Measurements from ENCODE around the gene BAZ2B. TPM values are rescaled to one million over a fixed set of nuclear protein-coding genes. Genes with fewer than 3 reads are reported as not detected.

Gene BAZ2B
- total RNA-seq, 1 experiment from 2014 or later, result 54.9 TPM

DNA sequence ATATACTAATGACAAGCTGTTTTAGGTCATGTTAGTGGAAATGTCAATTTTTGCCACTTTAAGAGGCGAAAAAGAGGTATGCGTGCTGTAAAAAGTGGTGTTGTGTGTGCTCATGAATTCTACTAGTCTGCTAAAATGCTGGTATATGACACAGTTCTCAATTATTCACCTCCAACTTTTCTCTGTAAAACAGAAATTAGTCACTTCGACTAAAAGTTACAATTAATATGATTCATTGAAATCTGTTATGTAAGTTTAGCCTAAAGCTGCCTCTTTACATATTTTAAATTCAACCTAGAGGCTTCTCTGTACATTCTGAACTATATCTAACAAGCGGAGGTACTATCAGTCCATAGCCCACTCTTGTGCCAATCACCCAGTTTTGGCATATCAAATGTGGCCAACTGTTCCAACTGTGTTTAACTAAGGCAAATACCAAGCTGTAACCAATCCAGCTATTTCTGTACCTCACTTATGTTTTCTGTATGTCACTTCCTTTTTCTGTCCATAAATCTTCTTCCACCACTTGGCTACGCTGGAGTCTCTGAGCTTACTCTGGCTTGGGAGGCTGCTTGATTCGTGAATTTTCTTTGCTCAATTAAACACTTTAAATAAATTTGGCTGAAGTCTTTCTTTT is 20.8 kb downstream of the BAZ2B start:
- Histone ChIP-seq H3K4me1 (ENCODE audit: insufficient read depth, low read length) (0 out of 2 replicates have a peak, but pooled peaks cover 2% of the 10 kb centered on the region), H3K56ac (ENCODE audit: insufficient read length, low read depth, low read length) (no peak overlapping the region), H3K4ac (ENCODE audit: low read depth, low read length) (no peak overlapping the region), H3K27ac (ENCODE audit: insufficient read length, low read depth, low read length) (no peak overlapping the region), H4K91ac (ENCODE audit: insufficient read length, low read depth, low read length) (no peak overlapping the region), H3K23me2 (ENCODE audit: insufficient read length, low read depth, low read length, poor library complexity, severe bottlenecking) (no peaks in the 10 kb centered on the region), H2AK5ac (ENCODE audit: insufficient read length, low read length) (no peak overlapping the region), H3K27me3 (ENCODE audit: insufficient read depth, low read length) (no peaks in the 10 kb centered on the region), H2BK12ac (ENCODE audit: insufficient read length, low read depth, low read length) (no peak overlapping the region), H3K18ac (ENCODE audit: insufficient read length, low read depth, low read length) (no peak overlapping the region), H2BK5ac (ENCODE audit: insufficient read length, low read length) (no peak overlapping the region), H2BK120ac (ENCODE audit: low read depth, low read length, poor library complexity, severe bottlenecking) (no peak overlapping the region), H2AFZ (ENCODE audit: low read length) (no peak overlapping the region), H4K5ac (ENCODE audit: insufficient read length, low read depth, low read length) (no peak overlapping the region), H3K9me3 (ENCODE audit: control insufficient read depth, low read depth, low read length) (no peaks in the 10 kb centered on the region), H2BK15ac (ENCODE audit: low read depth, low read length) (no peak overlapping the region), H3K4me2 (ENCODE audit: insufficient read depth, insufficient read length, low read length) (no peak overlapping the region), H2BK20ac (ENCODE audit: low read depth, low read length, poor library complexity, severe bottlenecking) (no peak overlapping the region), H4K8ac (replicated peaks; ENCODE audit: insufficient read length, low read depth, low read length) (no peak overlapping the region), H3K23ac (ENCODE audit: insufficient read length, low read depth, low read length) (no peak overlapping the region), H3K9ac (ENCODE audit: extremely low read depth, insufficient read length, low read length) (no peak overlapping the region), H4K20me1 (ENCODE audit: control insufficient read depth, insufficient read depth, insufficient read length) (no peaks in the 10 kb centered on the region), H3K14ac (ENCODE audit: insufficient read depth, low read length) (no peak overlapping the region), H3K79me2 (ENCODE audit: insufficient read depth, low read length) (no peaks in the 10 kb centered on the region; the same call in 1 of the 2 replicates), H3K79me1 (ENCODE audit: insufficient read depth, low read depth, low read length, poor library complexity, severe bottlenecking) (peaks cover 10% of the 10 kb centered on the region), H3T11ph (ENCODE audit: low read length) (no peak overlapping the region)
- TF ChIP-seq, protein P1, sequence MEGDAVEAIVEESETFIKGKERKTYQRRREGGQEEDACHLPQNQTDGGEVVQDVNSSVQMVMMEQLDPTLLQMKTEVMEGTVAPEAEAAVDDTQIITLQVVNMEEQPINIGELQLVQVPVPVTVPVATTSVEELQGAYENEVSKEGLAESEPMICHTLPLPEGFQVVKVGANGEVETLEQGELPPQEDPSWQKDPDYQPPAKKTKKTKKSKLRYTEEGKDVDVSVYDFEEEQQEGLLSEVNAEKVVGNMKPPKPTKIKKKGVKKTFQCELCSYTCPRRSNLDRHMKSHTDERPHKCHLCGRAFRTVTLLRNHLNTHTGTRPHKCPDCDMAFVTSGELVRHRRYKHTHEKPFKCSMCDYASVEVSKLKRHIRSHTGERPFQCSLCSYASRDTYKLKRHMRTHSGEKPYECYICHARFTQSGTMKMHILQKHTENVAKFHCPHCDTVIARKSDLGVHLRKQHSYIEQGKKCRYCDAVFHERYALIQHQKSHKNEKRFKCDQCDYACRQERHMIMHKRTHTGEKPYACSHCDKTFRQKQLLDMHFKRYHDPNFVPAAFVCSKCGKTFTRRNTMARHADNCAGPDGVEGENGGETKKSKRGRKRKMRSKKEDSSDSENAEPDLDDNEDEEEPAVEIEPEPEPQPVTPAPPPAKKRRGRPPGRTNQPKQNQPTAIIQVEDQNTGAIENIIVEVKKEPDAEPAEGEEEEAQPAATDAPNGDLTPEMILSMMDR (conservative IDR thresholded peaks at IDR 0.05), result no peak
- no peaks in the 10 kb centered on the region for H3K27me3 Mint-ChIP-seq (ENCODE audit: low read depth)
- no CpG with 5 or more reads among the region's 6 CpGs for WGBS (ENCODE audit: extremely low coverage, insufficient read length, low lambda C conversion rate)
- peaks cover 0 to 9% (median 2%) of the 10 kb centered on the region in 3 experiments; a peak in 3 of 7 replicates for H3K36me3 Mint-ChIP-seq (ENCODE audit: insufficient read depth in 1 of 3, low read depth in 3 of 3)
- H3K4me1 Mint-ChIP-seq, result peaks cover 3 to 4% of the 10 kb centered on the region in 2 experiments; a peak in 3 of 4 replicates
- DNase-seq, result no peak
- peak overlapping the region in 1 of 3 experiments; percentile 16; a peak in 2 of 7 replicates for H3K27ac Mint-ChIP-seq
- no peaks in the 10 kb centered on the region for H3K9me3 Mint-ChIP-seq
- no peak overlapping the region for H3K4me3 Mint-ChIP-seq

All from H9 (cell line).